K562 (cell line): ENCODE results near the gene LONP1. TPM values are rescaled to one million over a fixed set of nuclear protein-coding genes. Genes with fewer than 3 reads are reported as not detected.
A peak's percentile ranks its signal among the peaks of the same experiment; 100 is the strongest.

Experiments used
- CAMTA2 ChIP-seq: fragments of 250-450 bp; sonication (Bioruptor Pico); conservative IDR thresholded peaks from 2 replicates; pipeline ENCODE4 v1.5.1; 2022
- EP400 ChIP-seq: fragments of 450-650 bp; IDR thresholded peaks from 2 replicates; pipeline ENCODE4 v1.6.1; 2017; ENCODE audit warnings: antibody characterized with exemption, mild to moderate bottlenecking, moderate library complexity
- FOXJ2 ChIP-seq: fragments of 200-800 bp; sonication (Bioruptor generic); IDR thresholded peaks from 2 replicates; pipeline ENCODE4 v1.6.1; 2016; ENCODE audit warnings: missing genetic modification characterization, missing compliant biosample characterization
- GABPA ChIP-seq: fragments of 200-800 bp; sonication (Bioruptor generic); conservative IDR thresholded peaks from 2 replicates; pipeline ENCODE4 v1.6.1; 2016; ENCODE audit warnings: low read depth, missing genetic modification characterization, missing compliant biosample characterization
- GTF2E2 ChIP-seq: fragments of 200-800 bp; sonication (Bioruptor generic); IDR thresholded peaks from 2 replicates; pipeline ENCODE4 v1.6.1; 2016; ENCODE audit warnings: missing genetic modification characterization, missing compliant biosample characterization
- MTA2 ChIP-seq: fragments of 450-650 bp; IDR thresholded peaks from 2 replicates; pipeline ENCODE4 v1.6.1; 2016; ENCODE audit warnings: low read depth
- MTA3 ChIP-seq: fragments of 450-650 bp; formaldehyde crosslinking; IDR thresholded peaks from 2 replicates; pipeline ENCODE4 v1.6.1; 2017; ENCODE audit warnings: mild to moderate bottlenecking, borderline replicate concordance
- RHOXF2B ChIP-seq: fragments of 250-450 bp; sonication (Bioruptor Pico); conservative IDR thresholded peaks from 2 replicates; pipeline ENCODE4 v1.5.1; 2021
- RNF2 ChIP-seq: sonication (generic); IDR thresholded peaks from 2 replicates; pipeline ENCODE4 v1.6.1; 2016
- SMAD3 ChIP-seq: fragments of 450-650 bp; formaldehyde crosslinking; conservative IDR thresholded peaks from 2 replicates; pipeline ENCODE4 v1.4.0; 2020; ENCODE audit warnings: mild to moderate bottlenecking
- SMC3 ChIP-seq: conservative IDR thresholded peaks from 2 replicates; pipeline ENCODE4 v1.6.1; 2011; ENCODE audit warnings: low read depth, low read length, improper control_type of control experiment; ENCODE audit not compliant: insufficient read depth
- SRF ChIP-seq, 2 experiments: fragments of 250-450, 450-650 bp in 1 of 2; sonication (Bioruptor Pico) in 1 of 2; sonication (generic) in 1 of 2; formaldehyde crosslinking; IDR thresholded peaks; 2 replicates each; pipeline versions ENCODE4 v1.5.0 to v1.5.1; 2020 to 2022; ENCODE audit warnings: mild to moderate bottlenecking in 1 of 2, missing genetic modification reagents in 1 of 2
- ZNF253 ChIP-seq: fragments of 250-450 bp; sonication (Bioruptor Pico); conservative IDR thresholded peaks from 2 replicates; pipeline ENCODE4 v1.6.1; 2021; ENCODE audit warnings: mild to moderate bottlenecking
- ZNF561 ChIP-seq: fragments of 450-650 bp; formaldehyde crosslinking; conservative IDR thresholded peaks from 2 replicates; pipeline ENCODE4 v1.4.0; 2020; ENCODE audit warnings: mild to moderate bottlenecking, moderate library complexity
- ZNF57 ChIP-seq: fragments of 450-650 bp; formaldehyde crosslinking; IDR thresholded peaks from 2 replicates; pipeline ENCODE4 v1.4.0; 2020; ENCODE audit warnings: mild to moderate bottlenecking, moderate library complexity
- polyA plus RNA-seq, 8 experiments: library from polyadenylated mRNA; depleted of rRNA in 4 of 8; stranded (reverse) in 5 of 8; unstranded in 3 of 8; fragments of >200 nt; fragmentation: Nextera tagmentation in 2 of 8; fragmentation: Illumina TruSeq in 1 of 8; extraction: Ambion mirVana in 2 of 8; extraction: Trizol in 1 of 8; gene quantifications; 2 replicates each; pipeline versions ENCODE4 v1.2.1 to v1.2.3, GENCODE V29; 2011 to 2014; ENCODE audit warnings: inconsistent platforms in 1 of 8, missing spikeins in 1 of 8
- total RNA-seq, 7 experiments: library from RNA; depleted of rRNA in 6 of 7; stranded (reverse); fragments of >200 nt in 6 of 7; fragmentation: Illumina TruSeq in 2 of 7; extraction: Trizol in 2 of 7; gene quantifications; 2 replicates each; pipeline versions ENCODE4 v1.2.1 to v1.2.3, GENCODE V29; 2011 to 2021; ENCODE audit warnings: low replicate concordance in 1 of 7
- TF ChIP-seq, protein P1 (sequence below): fragments of 450-650 bp; conservative IDR thresholded peaks from 2 replicates; pipeline ENCODE4 v1.6.1; 2016; ENCODE audit warnings: missing genetic modification characterization, low read depth, mild to moderate bottlenecking, missing compliant biosample characterization, moderate library complexity
- TF ChIP-seq, protein P2 (sequence below): sonication (generic); formaldehyde crosslinking; IDR thresholded peaks from 2 replicates; pipeline ENCODE4 v1.8.0; 2022; ENCODE audit warnings: missing genetic modification reagents, mild to moderate bottlenecking, borderline replicate concordance
- TF ChIP-seq, protein P3 (sequence below): sonication (generic); formaldehyde crosslinking; IDR thresholded peaks from 2 replicates; pipeline ENCODE4 v1.8.1; 2022; ENCODE audit warnings: missing genetic modification reagents
- TF ChIP-seq, protein P4 (sequence below): fragments of 250-450 bp; sonication (Bioruptor Pico); IDR thresholded peaks from 2 replicates; pipeline ENCODE4 v1.5.0; 2021
- TF ChIP-seq, protein P5 (sequence below): fragments of 250-450 bp; sonication (Bioruptor Pico); IDR thresholded peaks from 2 replicates; pipeline ENCODE4 v1.4.0; 2020; ENCODE audit warnings: mild to moderate bottlenecking, moderate library complexity, borderline replicate concordance

Gene LONP1
- total and polyA plus RNA-seq, 9 of the 15 experiments (the other 6 are each of a cell fraction or from before 2014, with no cell fraction given): 1.1 to 238 (median 84.5) TPM

DNA sequence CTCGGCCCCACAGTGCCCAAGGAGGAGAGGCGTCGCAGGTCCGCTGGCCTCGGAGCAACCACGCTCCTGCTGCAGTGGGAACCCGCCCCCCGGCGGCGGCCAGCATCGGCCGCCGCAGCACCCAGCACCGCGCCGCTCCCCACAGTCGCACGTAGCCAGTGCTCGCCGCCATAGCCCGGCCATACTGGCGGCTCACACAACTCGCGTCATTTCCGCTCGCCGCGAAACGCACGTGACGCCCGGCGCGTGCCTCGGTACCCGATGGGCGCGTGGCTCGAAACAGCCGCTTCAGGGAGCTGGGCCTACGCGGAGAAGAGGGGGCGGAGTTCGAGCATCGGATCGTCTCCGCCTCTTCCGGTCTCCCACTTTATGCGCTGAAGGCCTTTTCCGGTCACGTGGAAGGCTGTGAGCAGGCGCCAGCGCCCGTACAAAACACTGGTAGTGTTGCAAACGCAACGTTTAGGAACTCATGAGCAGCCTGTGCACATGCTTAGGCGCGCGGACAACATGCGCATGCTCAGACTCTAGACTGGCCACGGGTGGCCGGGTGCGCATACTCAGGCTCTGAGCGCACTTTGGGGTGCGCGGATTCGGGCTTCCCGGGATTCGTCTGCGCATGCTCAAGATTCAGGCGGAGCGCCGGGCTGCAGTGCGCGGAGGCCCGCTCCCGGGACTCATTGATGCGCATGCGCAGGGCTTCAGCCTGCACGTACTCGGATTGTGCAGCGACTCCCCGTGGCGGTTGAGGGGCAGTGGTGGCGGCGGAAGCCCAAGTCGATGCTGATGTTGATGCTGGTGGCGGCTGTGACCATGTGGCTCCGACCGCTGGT, at the start of gene LONP1, which contains the start of gene CATSPERD (continued):
- TF ChIP-seq, protein P1, sequence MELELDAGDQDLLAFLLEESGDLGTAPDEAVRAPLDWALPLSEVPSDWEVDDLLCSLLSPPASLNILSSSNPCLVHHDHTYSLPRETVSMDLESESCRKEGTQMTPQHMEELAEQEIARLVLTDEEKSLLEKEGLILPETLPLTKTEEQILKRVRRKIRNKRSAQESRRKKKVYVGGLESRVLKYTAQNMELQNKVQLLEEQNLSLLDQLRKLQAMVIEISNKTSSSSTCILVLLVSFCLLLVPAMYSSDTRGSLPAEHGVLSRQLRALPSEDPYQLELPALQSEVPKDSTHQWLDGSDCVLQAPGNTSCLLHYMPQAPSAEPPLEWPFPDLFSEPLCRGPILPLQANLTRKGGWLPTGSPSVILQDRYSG (tag): no peak
- TF ChIP-seq GABPA (tag) (peak; percentile 99), MTA2 (no peak), GTF2E2 (tag) (no peak), RNF2 (peak; percentile 71; the same call in 1 of the 2 replicates), SRF (CRISPR knock-in tag; IDR thresholded peaks at IDR 0.05) (peak in 1 of 2 experiments; percentile 15; a peak in 1 of 4 replicates), EP400 (peak; percentile 99), MTA3 (peak; percentile 76), RHOXF2B (CRISPR knock-in tag) (no peak), SMAD3 (CRISPR knock-in tag) (peak; percentile 60; the same call in 1 of the 2 replicates), CAMTA2 (CRISPR knock-in tag) (peak; percentile 72; the same call in 1 of the 2 replicates), ZNF57 (no peak), ZNF561 (CRISPR knock-in tag) (no peak), FOXJ2 (tag) (peak; percentile 40), ZNF253 (CRISPR knock-in tag) (no peak), SMC3 (peak; percentile 43)
- TF ChIP-seq, protein P2, sequence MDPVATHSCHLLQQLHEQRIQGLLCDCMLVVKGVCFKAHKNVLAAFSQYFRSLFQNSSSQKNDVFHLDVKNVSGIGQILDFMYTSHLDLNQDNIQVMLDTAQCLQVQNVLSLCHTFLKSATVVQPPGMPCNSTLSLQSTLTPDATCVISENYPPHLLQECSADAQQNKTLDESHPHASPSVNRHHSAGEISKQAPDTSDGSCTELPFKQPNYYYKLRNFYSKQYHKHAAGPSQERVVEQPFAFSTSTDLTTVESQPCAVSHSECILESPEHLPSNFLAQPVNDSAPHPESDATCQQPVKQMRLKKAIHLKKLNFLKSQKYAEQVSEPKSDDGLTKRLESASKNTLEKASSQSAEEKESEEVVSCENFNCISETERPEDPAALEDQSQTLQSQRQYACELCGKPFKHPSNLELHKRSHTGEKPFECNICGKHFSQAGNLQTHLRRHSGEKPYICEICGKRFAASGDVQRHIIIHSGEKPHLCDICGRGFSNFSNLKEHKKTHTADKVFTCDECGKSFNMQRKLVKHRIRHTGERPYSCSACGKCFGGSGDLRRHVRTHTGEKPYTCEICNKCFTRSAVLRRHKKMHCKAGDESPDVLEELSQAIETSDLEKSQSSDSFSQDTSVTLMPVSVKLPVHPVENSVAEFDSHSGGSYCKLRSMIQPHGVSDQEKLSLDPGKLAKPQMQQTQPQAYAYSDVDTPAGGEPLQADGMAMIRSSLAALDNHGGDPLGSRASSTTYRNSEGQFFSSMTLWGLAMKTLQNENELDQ (CRISPR knock-in tag): no peak
- TF ChIP-seq, protein P3, sequence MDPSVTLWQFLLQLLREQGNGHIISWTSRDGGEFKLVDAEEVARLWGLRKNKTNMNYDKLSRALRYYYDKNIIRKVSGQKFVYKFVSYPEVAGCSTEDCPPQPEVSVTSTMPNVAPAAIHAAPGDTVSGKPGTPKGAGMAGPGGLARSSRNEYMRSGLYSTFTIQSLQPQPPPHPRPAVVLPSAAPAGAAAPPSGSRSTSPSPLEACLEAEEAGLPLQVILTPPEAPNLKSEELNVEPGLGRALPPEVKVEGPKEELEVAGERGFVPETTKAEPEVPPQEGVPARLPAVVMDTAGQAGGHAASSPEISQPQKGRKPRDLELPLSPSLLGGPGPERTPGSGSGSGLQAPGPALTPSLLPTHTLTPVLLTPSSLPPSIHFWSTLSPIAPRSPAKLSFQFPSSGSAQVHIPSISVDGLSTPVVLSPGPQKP (CRISPR knock-in tag): no peak
- TF ChIP-seq, protein P4, sequence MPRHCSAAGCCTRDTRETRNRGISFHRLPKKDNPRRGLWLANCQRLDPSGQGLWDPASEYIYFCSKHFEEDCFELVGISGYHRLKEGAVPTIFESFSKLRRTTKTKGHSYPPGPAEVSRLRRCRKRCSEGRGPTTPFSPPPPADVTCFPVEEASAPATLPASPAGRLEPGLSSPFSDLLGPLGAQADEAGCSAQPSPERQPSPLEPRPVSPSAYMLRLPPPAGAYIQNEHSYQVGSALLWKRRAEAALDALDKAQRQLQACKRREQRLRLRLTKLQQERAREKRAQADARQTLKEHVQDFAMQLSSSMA (CRISPR knock-in tag): no peak
- TF ChIP-seq, protein P5, sequence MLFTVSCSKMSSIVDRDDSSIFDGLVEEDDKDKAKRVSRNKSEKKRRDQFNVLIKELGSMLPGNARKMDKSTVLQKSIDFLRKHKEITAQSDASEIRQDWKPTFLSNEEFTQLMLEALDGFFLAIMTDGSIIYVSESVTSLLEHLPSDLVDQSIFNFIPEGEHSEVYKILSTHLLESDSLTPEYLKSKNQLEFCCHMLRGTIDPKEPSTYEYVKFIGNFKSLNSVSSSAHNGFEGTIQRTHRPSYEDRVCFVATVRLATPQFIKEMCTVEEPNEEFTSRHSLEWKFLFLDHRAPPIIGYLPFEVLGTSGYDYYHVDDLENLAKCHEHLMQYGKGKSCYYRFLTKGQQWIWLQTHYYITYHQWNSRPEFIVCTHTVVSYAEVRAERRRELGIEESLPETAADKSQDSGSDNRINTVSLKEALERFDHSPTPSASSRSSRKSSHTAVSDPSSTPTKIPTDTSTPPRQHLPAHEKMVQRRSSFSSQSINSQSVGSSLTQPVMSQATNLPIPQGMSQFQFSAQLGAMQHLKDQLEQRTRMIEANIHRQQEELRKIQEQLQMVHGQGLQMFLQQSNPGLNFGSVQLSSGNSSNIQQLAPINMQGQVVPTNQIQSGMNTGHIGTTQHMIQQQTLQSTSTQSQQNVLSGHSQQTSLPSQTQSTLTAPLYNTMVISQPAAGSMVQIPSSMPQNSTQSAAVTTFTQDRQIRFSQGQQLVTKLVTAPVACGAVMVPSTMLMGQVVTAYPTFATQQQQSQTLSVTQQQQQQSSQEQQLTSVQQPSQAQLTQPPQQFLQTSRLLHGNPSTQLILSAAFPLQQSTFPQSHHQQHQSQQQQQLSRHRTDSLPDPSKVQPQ (CRISPR knock-in tag): no peak
